Panc1 (cell line): ENCODE measurements around the gene RNGTT. TPM values are rescaled to one million over a fixed set of nuclear protein-coding genes. Genes with fewer than 3 reads are reported as not detected.

Experiments used
- ATAC-seq: fragments of 200-7000 bp; cut with Tn5 transposase; 2 replicates; pipeline ENCODE4 v1.9.1; 2020; ENCODE audit warnings: mild to moderate bottlenecking, moderate library complexity
- BruUV-seq: library from RNA; stranded (reverse); fragments of 400-500 nt; replicated peaks from 2 replicates; lab custom pipeline; 2021; lab: Mats Ljungman, UMichigan
- CTCF ChIA-PET: fragments of 300-600 bp; sonication (Branson Sonifier 250); formaldehyde crosslinking; loops from one replicate; lab custom pipeline; 2022; ENCODE audit warnings: antibody characterized with exemption; lab: Charles Lee
- POLR2A ChIA-PET: fragments of 300-600 bp; sonication (Branson Sonifier 250); formaldehyde crosslinking; loops from one replicate; lab custom pipeline; 2022; ENCODE audit warnings: antibody characterized with exemption; lab: Charles Lee
- DNase-seq: peaks from one replicate; pipeline ENCODE4 v3.0.0-alpha.2; 2010; ENCODE audit warnings: low read depth, low spot score
- H3K27ac ChIP-seq: 2 replicates; pipeline ENCODE4 v1.5.1; 2011; ENCODE audit warnings: mild to moderate bottlenecking, low read length, inconsistent platforms
- H3K27me3 ChIP-seq: fragments of 200-500 bp; sonication (Bioruptor generic); 2 replicates; pipeline ENCODE4 v1.6.0; 2014; ENCODE audit warnings: low read length, inconsistent platforms; ENCODE audit not compliant: control insufficient read depth, insufficient read depth
- H3K36me3 ChIP-seq: fragments of 200-500 bp; sonication (Bioruptor generic); 2 replicates; pipeline ENCODE4 v1.5.1; 2014; ENCODE audit warnings: inconsistent platforms, mild to moderate bottlenecking, low read length, moderate library complexity; ENCODE audit not compliant: control insufficient read depth, insufficient read depth
- H3K4me1 ChIP-seq: 2 replicates; pipeline ENCODE4 v1.5.1; 2011; ENCODE audit warnings: inconsistent platforms, mild to moderate bottlenecking, low read length, moderate library complexity; ENCODE audit not compliant: control insufficient read depth, insufficient read depth
- H3K4me3 ChIP-seq, 2 experiments: 2 replicates each; pipeline ENCODE4 v1.5.1; 2011 to 2012; ENCODE audit warnings: low read depth in 2 of 2, low read length in 2 of 2, mild to moderate bottlenecking in 2 of 2, inconsistent platforms in 1 of 2, moderate library complexity in 1 of 2
- H3K9me3 ChIP-seq: fragments of 200-500 bp; sonication (Bioruptor generic); 2 replicates; pipeline ENCODE4 v1.5.1; 2014; ENCODE audit warnings: low read depth, mild to moderate bottlenecking, inconsistent platforms, low read length, moderate library complexity; ENCODE audit not compliant: control insufficient read depth, insufficient read depth
- CTCF ChIP-seq: fragments of 450-650 bp; IDR thresholded peaks from 2 replicates; pipeline ENCODE4 v1.5.1; 2017; ENCODE audit warnings: mild to moderate bottlenecking
- POLR2AphosphoS5 ChIP-seq: IDR thresholded peaks from 2 replicates; pipeline ENCODE4 v1.6.1; 2012; ENCODE audit warnings: mild to moderate bottlenecking, low read depth, low read length, moderate library complexity
- REST ChIP-seq, 2 experiments: IDR thresholded peaks; 2 replicates each; pipeline ENCODE4 v1.6.1; 2011 to 2012; ENCODE audit warnings: low read depth in 2 of 2, control low read depth in 1 of 2, low read length in 1 of 2, mild to moderate bottlenecking in 1 of 2, moderate library complexity in 1 of 2; ENCODE audit not compliant: insufficient read depth in 1 of 2
- in situ Hi-C: cut with HindIII; loops from 2 replicates; pipeline ENCODE4 v1.10.0; 2016; ENCODE audit warnings: low sequenced_read_pairs, low pct_unique_long_range_greater_than_20kb
- intact Hi-C: fragments of 100-400 bp; cut with micrococcal nuclease; formaldehyde crosslinking; loops from one replicate; pipeline ENCODE4 v1.10.0; 2022; ENCODE audit not compliant: unreplicated experiment
- total RNA-seq: library from RNA; stranded (reverse); gene quantifications from one replicate; pipeline ENCODE4 v1.2.1, GENCODE V29; 2021; ENCODE audit not compliant: unreplicated experiment

RNGTT gene
- total RNA-seq, 1 experiment from 2014 or later = 21.2 TPM

GRCh38 chr6:88982720-88983119 is 19.3 kb upstream of the RNGTT start:
- Histone ChIP-seq H3K9me3 (no peaks in the 10 kb centered on the region), H3K36me3 (no peaks in the 10 kb centered on the region), H3K27me3 (no peaks in the 10 kb centered on the region), H3K4me1 (no peaks in the 10 kb centered on the region), H3K4me3 (no peak overlapping the region), H3K27ac (no peak overlapping the region)
- no peak for TF ChIP-seq REST (IDR thresholded peaks at IDR 0.05; ENCODE audit: insufficient read depth in 1 of 2, low read depth in 2 of 2, low read length in 1 of 2)
- TF ChIP-seq POLR2AphosphoS5 = no peak
- TF ChIP-seq CTCF = peak; percentile 61; the same call in 1 of the 2 replicates
- ChIA-PET POLR2A (no interaction called here), CTCF (interaction anchor here (0.6 to 1.8 kb wide), 7 partner anchors 98 to 629 kb away, joined by 3 to 9 read pairs (median 5); partner anchors contain the start of genes PM20D2 and PNRC1)
- intact Hi-C loops = loop anchor here (1.0 to 10.0 kb wide), 3 partner anchors 142 to 382 kb away; no protein-coding TSS in a partner anchor
- in situ Hi-C loops = no loop called here
- DNase-seq (peak; percentile 48), ATAC-seq (peak; percentile 75)
- no TSS peak for BruUV-seq

- intact Hi-C loops (no loop called here), in situ Hi-C loops (no loop called here)
- Histone ChIP-seq H3K4me1 (no peaks in the 10 kb centered on the region), H3K27ac (no peak overlapping the region), H3K27me3 (no peaks in the 10 kb centered on the region), H3K4me3 (no peak overlapping the region), H3K36me3 (no peaks in the 10 kb centered on the region), H3K9me3 (no peaks in the 10 kb centered on the region)
- POLR2A ChIA-PET = interaction anchor here (0.5 kb wide), 2 partner anchors 117 to 1913 kb away, joined by 3 to 4 read pairs; no protein-coding TSS in a partner anchor
- no peak for TF ChIP-seq POLR2AphosphoS5
- peak; percentile 44 for TF ChIP-seq CTCF
- no TSS peak for BruUV-seq
- ATAC-seq (no peak; the same call in 1 of the 2 replicates), DNase-seq (no peak)
- CTCF ChIA-PET = no interaction called here
Measured at GRCh38 chr6:88975369-88975768, 12.0 kb upstream of the RNGTT start.
